Pancreas (tissue), 10 donors: ENCODE measurements around the gene PODNL1. TPM values are rescaled to one million over a fixed set of nuclear protein-coding genes. Genes with fewer than 3 reads are reported as not detected.

Source experiments
- ATAC-seq, 4 donors: fragments of 200-7000 bp; cut with Tn5 transposase; one replicate each; pipeline versions ENCODE4 v1.8.0 to v1.9.1; 2020; ENCODE audit warnings: mild to moderate bottlenecking in 4 of 4, moderate library complexity in 4 of 4
- DNase-seq, 6 donors: peaks; one replicate each; pipeline ENCODE4 v3.0.0-alpha.2; 2020
- FAIRE-seq: peaks from 2 replicates; lab custom pipeline; 2012; peaks lifted over from hg19 to GRCh38; lab: Jason Lieb, UNC
- H3K27ac ChIP-seq, 4 donors: fragments of 200-600 bp; sonication (generic); 1 replicate in 3 of 4; 2 replicates in 1 of 4; pipeline versions ENCODE4 v1.5.0 to v1.8.0; 2020
- H3K27me3 ChIP-seq, 4 donors: fragments of 200-600 bp; one replicate each; pipeline ENCODE4 v1.8.0; 2021
- H3K36me3 ChIP-seq, 3 donors: fragments of 200-600 bp; sonication (generic) in 1 of 3; one replicate each; pipeline versions ENCODE4 v1.5.0 to v1.8.0; 2020 to 2021
- H3K4me1 ChIP-seq, 3 donors: fragments of 200-600 bp; one replicate each; pipeline ENCODE4 v1.8.0; 2021
- H3K4me3 ChIP-seq, 4 donors: fragments of 200-600 bp; sonication (generic) in 2 of 4; one replicate each; pipeline versions ENCODE4 v1.5.0 to v1.8.0; 2020 to 2021
- H3K9me3 ChIP-seq, 4 donors: fragments of 200-600 bp; one replicate each; pipeline ENCODE4 v1.8.0; 2021
- WGBS, 2 donors: extraction: QIAGEN DNeasy Blood & Tissue Kit; methylation state at CpG; one replicate each; pipeline ENCODE4 v1.1.7; 2013; 5-methylcytosine and 5-hydroxymethylcytosine counted together
- intact Hi-C, 3 donors: fragments of 100-400 bp; cut with DNase I; formaldehyde crosslinking; loops; one replicate each; pipeline versions ENCODE4 v1.11.1 to v1.14.2; 2022
- polyA plus RNA-seq, 2 donors: library from polyadenylated mRNA; stranded (reverse); fragments of 200-250 nt; gene quantifications; one replicate each; pipeline ENCODE4 v1.2.3, GENCODE V29; 2013
- total RNA-seq, 6 donors: library from RNA; stranded (reverse); fragmentation: NEBNext Ultra II Directional in 4 of 6; extraction: Animal tissue kit (Norgen Biotek cat#: 25700) in 4 of 6; gene quantifications; one replicate each; pipeline versions ENCODE4 v1.2.1 to v1.2.4, GENCODE V29; 2021 to 2023
- TF ChIP-seq, protein P1 (sequence below), 4 donors: fragments of 200-600 bp; sonication (generic) in 3 of 4; IDR thresholded peaks; one replicate each; pipeline versions ENCODE4 v1.5.0 to v1.8.0; 2021; ENCODE audit warnings: antibody characterized with exemption in 4 of 4
- donor health status: healthy with polysubstance abuse.
- donor health status: DM: no; HTN: no; CAD: no; lungs with moderate emphysema.
- donor health status: DM: no; HTN: no; CAD: no.
- donor health status: control.
- donor health status: control.
- donor health status: Bipolar disorder and iron deficiency.
- donor health status: DM: yes; HTN: yes; CAD: no.
- donor health status: DM: no; HTN: no; CAD: no.
- donor health status: DM: no; HTN: no; CAD: no.
- donor health status: DM: yes; HTN: yes; CAD: no.

The PODNL1 gene
- total and polyA plus RNA-seq, 8 donors, result 0.25 to 2.0 (median 0.74) TPM; not detected in 2

DNA sequence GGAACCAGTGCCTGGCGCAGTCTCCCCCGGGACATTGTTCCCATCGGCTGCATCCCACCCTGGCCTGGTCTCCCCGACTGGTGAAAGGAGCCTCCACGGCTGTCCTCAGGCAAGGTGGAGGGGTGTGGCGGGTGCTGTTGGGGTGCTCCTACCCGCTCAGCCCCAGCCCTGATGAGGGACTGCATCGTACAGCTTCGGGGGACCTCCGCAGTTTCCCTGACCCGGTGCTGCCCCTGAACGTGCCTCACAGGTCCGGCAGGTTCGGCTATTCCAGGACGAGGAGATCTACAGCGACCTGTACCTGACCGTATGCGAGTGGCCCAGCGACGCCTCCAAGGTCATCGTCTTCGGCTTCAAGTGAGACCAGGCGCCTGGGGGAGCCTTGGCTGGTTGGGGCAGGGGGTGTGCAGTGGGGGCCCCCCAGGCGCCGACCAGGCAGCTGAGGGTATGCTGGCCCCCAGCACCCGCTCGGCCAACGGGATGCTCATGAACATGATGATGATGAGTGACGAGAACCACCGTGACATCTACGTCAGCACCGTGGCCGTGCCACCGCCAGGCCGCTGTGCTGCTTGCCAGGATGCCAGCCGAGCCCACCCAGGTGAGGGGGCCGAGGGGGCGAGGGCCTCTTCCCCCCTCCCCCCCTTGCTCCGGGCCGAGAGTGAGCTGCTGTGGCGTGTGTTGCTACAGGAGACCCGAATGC, 17.6 kb upstream of the PODNL1 start:
- intact Hi-C loops, result no loop called here
- TF ChIP-seq, protein P1, sequence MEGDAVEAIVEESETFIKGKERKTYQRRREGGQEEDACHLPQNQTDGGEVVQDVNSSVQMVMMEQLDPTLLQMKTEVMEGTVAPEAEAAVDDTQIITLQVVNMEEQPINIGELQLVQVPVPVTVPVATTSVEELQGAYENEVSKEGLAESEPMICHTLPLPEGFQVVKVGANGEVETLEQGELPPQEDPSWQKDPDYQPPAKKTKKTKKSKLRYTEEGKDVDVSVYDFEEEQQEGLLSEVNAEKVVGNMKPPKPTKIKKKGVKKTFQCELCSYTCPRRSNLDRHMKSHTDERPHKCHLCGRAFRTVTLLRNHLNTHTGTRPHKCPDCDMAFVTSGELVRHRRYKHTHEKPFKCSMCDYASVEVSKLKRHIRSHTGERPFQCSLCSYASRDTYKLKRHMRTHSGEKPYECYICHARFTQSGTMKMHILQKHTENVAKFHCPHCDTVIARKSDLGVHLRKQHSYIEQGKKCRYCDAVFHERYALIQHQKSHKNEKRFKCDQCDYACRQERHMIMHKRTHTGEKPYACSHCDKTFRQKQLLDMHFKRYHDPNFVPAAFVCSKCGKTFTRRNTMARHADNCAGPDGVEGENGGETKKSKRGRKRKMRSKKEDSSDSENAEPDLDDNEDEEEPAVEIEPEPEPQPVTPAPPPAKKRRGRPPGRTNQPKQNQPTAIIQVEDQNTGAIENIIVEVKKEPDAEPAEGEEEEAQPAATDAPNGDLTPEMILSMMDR (IDR thresholded peaks at IDR 0.05), result no peak
- Histone ChIP-seq H3K36me3 (peaks cover 5 to 33% (median 8%) of the 10 kb centered on the region in 3 donors), H3K27me3 (no peaks in the 10 kb centered on the region), H3K27ac (no peak overlapping the region), H3K4me3 (no peak overlapping the region), H3K9me3 (no peaks in the 10 kb centered on the region), H3K4me1 (peaks cover 6 to 9% (median 8%) of the 10 kb centered on the region in 3 donors)
- FAIRE-seq (no peak), DNase-seq (no peak), ATAC-seq (no peak)
- 90 to 91% methylated on average over 42 of the region's 42 CpGs for WGBS, 2 donors

DNA sequence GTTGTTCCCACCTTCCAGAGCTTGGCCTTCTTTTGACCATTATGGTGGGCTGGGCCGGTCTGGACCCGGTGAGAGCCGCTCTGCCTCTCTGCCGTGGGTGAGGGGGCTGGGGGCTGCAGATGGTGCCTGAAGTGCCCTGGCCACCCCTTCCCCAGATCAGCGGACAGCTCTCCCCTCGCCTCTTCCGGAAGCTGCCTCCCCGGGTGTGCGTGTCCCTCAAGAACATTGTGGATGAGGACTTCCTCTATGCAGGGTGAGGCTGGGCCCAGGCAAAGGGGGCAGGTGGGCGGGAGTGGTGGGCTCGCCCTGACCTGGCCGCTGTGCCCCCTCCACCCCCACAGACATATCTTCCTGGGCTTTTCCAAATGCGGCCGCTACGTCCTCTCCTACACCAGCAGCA, 16.0 kb upstream of the PODNL1 start:
- TF ChIP-seq, protein P1 (IDR thresholded peaks at IDR 0.05), result no peak
- no peak for FAIRE-seq
- peaks cover 6 to 9% (median 8%) of the 10 kb centered on the region in 3 donors for H3K4me1 ChIP-seq
- no peaks in the 10 kb centered on the region for H3K27me3 ChIP-seq
- no peak overlapping the region for H3K27ac ChIP-seq
- peaks cover 5 to 19% (median 8%) of the 10 kb centered on the region in 3 donors for H3K36me3 ChIP-seq
- 88 to 94% methylated on average over 15 of the region's 15 CpGs for WGBS, 2 donors
- DNase-seq, result no peak
- intact Hi-C loops, result no loop called here
- no peak for ATAC-seq
- no peak overlapping the region for H3K4me3 ChIP-seq
- no peaks in the 10 kb centered on the region for H3K9me3 ChIP-seq

DNA sequence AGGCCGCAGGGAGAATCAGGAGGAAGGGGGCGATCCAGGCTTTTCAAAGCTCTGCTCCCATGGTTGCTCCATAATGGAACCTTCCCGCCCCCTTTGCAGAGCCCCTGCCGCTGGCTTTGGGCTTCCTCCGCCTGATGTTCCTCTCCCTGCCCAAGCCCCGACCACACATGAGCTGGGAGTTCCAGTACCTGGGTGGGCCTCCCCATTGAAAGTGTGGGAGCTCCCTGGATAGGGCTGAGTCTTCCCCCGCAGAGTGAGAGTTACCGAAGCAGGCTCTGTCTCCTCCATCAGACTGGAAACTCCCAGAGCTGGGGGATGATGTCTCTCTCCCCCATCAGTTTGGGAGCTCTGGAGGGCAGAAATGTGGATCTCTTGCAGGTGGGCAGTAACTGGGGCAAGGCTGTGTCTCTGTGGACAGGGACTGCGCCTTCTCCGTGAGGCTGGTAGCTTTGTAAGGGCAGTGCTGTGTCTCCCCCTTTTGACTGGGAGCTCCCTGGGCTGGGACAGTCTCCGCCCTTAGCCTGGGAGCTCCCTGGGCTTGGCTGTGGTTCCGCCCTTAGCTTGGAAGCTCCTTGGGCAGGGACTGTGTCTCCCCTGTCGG, 14.8 kb upstream of the PODNL1 start:
- no peak for DNase-seq
- Histone ChIP-seq H3K36me3 (peaks cover 5 to 17% (median 8%) of the 10 kb centered on the region in 3 donors), H3K27ac (peak overlapping the region in 1 of 4 donors; percentile 39), H3K9me3 (no peaks in the 10 kb centered on the region), H3K4me3 (peak overlapping the region; percentile 46 to 76 (median 59)), H3K27me3 (no peaks in the 10 kb centered on the region), H3K4me1 (peaks cover 6 to 9% (median 8%) of the 10 kb centered on the region in 3 donors)
- 2 to 8% methylated on average over 11 to 13 of the region's 13 CpGs for WGBS, 2 donors
- no peak for FAIRE-seq
- TF ChIP-seq, protein P1 (IDR thresholded peaks at IDR 0.05), result no peak
- intact Hi-C loops, result no loop called here
- ATAC-seq, result peak in 1 of 4 donors; percentile 6

DNA sequence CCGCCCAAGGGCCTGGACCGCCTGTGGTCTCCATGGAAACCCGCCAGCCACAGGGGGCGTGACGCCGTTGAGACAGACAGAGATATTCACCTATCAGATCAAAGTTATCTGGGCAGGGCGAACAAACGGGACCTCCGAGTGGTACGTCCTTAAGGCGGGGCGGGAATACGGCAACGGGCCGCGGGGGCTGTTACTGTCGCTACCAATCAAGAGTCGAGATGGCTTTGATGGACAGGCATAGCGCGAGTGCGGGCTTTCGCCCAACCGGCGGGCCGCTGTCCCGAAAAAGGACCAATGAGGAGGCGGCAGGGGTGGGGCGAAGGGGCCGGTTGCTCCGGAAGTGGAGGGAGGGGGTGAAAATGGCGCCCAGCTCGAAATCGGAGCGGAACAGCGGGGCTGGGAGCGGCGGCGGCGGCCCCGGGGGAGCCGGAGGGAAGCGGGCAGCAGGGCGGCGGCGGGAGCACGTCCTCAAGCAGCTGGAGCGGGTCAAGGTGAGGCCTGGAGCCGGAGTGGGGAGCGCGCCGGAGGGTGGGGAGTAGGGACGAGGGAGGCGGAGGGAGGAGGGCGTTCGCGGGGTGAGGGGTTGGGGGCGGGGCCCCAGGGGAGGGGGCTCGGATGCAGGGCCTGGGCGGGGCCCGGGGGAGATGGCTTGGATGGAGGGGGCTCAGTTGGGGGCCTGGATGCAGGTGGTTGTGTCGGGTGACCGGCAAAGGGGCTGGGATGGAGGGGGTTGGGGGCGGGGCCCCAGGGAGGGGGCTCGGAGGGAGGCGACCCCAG, 14.1 kb upstream of the PODNL1 start, which contains the start of gene DCAF15:
Gene DCAF15, plus strand, starts transcription at position 356 of the 777 bp plus-strand sequence. Its CDS starts 4 bp downstream, at position 360.
- peak; percentile 97 to 99 (median 98) for ATAC-seq
- peak; percentile 96 to 100 (median 99) for DNase-seq
- Histone ChIP-seq H3K36me3 (peaks cover 5 to 12% (median 8%) of the 10 kb centered on the region in 3 donors), H3K4me1 (peaks cover 6 to 9% (median 8%) of the 10 kb centered on the region in 3 donors), H3K27ac (peak within 1 kb of the TSS; percentile 17 to 57 (median 34)), H3K27me3 (no peaks in the 10 kb centered on the region), H3K9me3 (no peaks in the 10 kb centered on the region), H3K4me3 (peak within 1 kb of the TSS; percentile 46 to 76 (median 59))
- peak; percentile 82 for FAIRE-seq
- TF ChIP-seq, protein P1 (IDR thresholded peaks at IDR 0.05), result no peak
- intact Hi-C loops, result no loop called here
- 0% methylated on average over 44 to 55 of the region's 65 CpGs for WGBS, 2 donors
